H1 (cell line): ENCODE results near the gene MYO15A. TPM values are rescaled to one million over a fixed set of nuclear protein-coding genes. Genes with fewer than 3 reads are reported as not detected.

ENCODE experiments used
- CTCF ChIA-PET: fragments of 300-600 bp; sonication (Branson Sonifier 250); formaldehyde crosslinking; loops from one replicate; lab custom pipeline; 2021; ENCODE audit not compliant: partially characterized antibody; lab: Charles Lee
- POLR2A ChIA-PET: fragments of 300-600 bp; sonication (Branson Sonifier 250); formaldehyde crosslinking; loops from one replicate; lab custom pipeline; 2021; ENCODE audit warnings: inconsistent platforms; ENCODE audit not compliant: partially characterized antibody; lab: Charles Lee
- DNase-seq, 2 experiments: peaks; one replicate each; pipeline versions ENCODE4 v3.0.0 to v3.0.0-alpha.2; 2010 to 2022; ENCODE audit warnings: low spot score in 2 of 2, low read depth in 1 of 2, mixed read lengths in 1 of 2
- FAIRE-seq: peaks from 2 replicates; lab custom pipeline; 2011; peaks lifted over from hg19 to GRCh38; lab: Jason Lieb, UNC
- H2AFZ ChIP-seq: 2 replicates; pipeline ENCODE4 v1.8.1; 2012; ENCODE audit warnings: low read length, inconsistent platforms
- H2AK5ac ChIP-seq: 2 replicates; pipeline ENCODE4 v1.6.1; 2013; ENCODE audit warnings: low read depth, low read length
- H2BK120ac ChIP-seq: replicated peaks from 2 replicates; pipeline ENCODE3; 2013; ENCODE audit warnings: low read depth, low read length, inconsistent platforms
- H2BK12ac ChIP-seq: 2 replicates; pipeline ENCODE4 v1.6.1; 2013; ENCODE audit warnings: low read depth, low read length
- H2BK15ac ChIP-seq: 2 replicates; pipeline ENCODE4 v1.6.1; 2013; ENCODE audit warnings: low read length
- H2BK20ac ChIP-seq: 2 replicates; pipeline ENCODE4 v1.6.1; 2013; ENCODE audit warnings: low read length
- H2BK5ac ChIP-seq: 2 replicates; pipeline ENCODE4 v1.6.1; 2013; ENCODE audit warnings: low read depth, low read length
- H3K14ac ChIP-seq: 2 replicates; pipeline ENCODE4 v1.6.1; 2013; ENCODE audit warnings: inconsistent platforms; ENCODE audit not compliant: insufficient read length
- H3K18ac ChIP-seq: 2 replicates; pipeline ENCODE4 v1.6.1; 2013; ENCODE audit warnings: low read length; ENCODE audit errors: extremely low read depth
- H3K23ac ChIP-seq: 2 replicates; pipeline ENCODE4 v1.6.1; 2013; ENCODE audit warnings: inconsistent platforms; ENCODE audit not compliant: insufficient read length
- H3K23me2 ChIP-seq: 2 replicates; pipeline ENCODE4 v1.6.1; 2013; ENCODE audit warnings: low read depth, low read length
- H3K27ac ChIP-seq: 2 replicates; pipeline ENCODE4 v1.6.1; 2011; ENCODE audit warnings: low read depth, low read length, inconsistent platforms
- H3K27me3 ChIP-seq, 4 experiments: replicated peaks in 1 of 4; 1 replicate in 1 of 4; 2 replicates in 3 of 4; pipeline versions ENCODE4 v1.6.1 to v1.8.1; 2011 to 2013; ENCODE audit warnings: low read length in 3 of 4, mild to moderate bottlenecking in 3 of 4, inconsistent platforms in 2 of 4, mixed read lengths in 2 of 4, moderate library complexity in 1 of 4; ENCODE audit not compliant: control insufficient read depth in 3 of 4, insufficient read depth in 3 of 4; ENCODE audit errors: extremely low read depth in 1 of 4
- H3K36me3 ChIP-seq, 4 experiments: 2 replicates each; pipeline versions ENCODE4 v1.6.1 to v1.8.1; 2011 to 2013; ENCODE audit warnings: mild to moderate bottlenecking in 4 of 4, low read length in 3 of 4, moderate library complexity in 2 of 4, control low read depth in 1 of 4, inconsistent platforms in 1 of 4; ENCODE audit not compliant: insufficient read depth in 4 of 4, control insufficient read depth in 2 of 4
- H3K4ac ChIP-seq: replicated peaks from 2 replicates; pipeline ENCODE3; 2013; ENCODE audit warnings: low read length, low read depth, mixed read lengths, inconsistent platforms; ENCODE audit not compliant: insufficient read length
- H3K4me1 ChIP-seq, 4 experiments: replicated peaks in 1 of 4; 1 replicate in 1 of 4; 2 replicates in 3 of 4; pipeline versions ENCODE4 v1.6.1 to v1.8.1; 2011 to 2013; ENCODE audit warnings: low read length in 3 of 4, inconsistent platforms in 2 of 4, mixed read lengths in 1 of 4; ENCODE audit not compliant: insufficient read depth in 4 of 4, control insufficient read depth in 3 of 4
- H3K4me2 ChIP-seq, 2 experiments: 2 replicates each; pipeline versions ENCODE4 v1.6.1 to v1.8.1; 2011 to 2013; ENCODE audit warnings: low read depth in 2 of 2, low read length in 2 of 2, control low read depth in 1 of 2, inconsistent platforms in 1 of 2, mild to moderate bottlenecking in 1 of 2; ENCODE audit not compliant: insufficient read depth in 1 of 2
- H3K4me3 ChIP-seq, 4 experiments: fragments of 200-600, 300-600 bp in 1 of 4; sonication (generic), shearing (Covaris generic), sonication (Bioruptor Twin) in 1 of 4; 2 replicates each; pipeline versions ENCODE4 v1.5.1 to v1.8.1; 2011 to 2016; ENCODE audit warnings: low read length in 4 of 4, low read depth in 3 of 4, control low read depth in 2 of 4, inconsistent platforms in 2 of 4, mild to moderate bottlenecking in 2 of 4, mixed read lengths in 1 of 4, moderate library complexity in 1 of 4; ENCODE audit not compliant: insufficient read depth in 2 of 4; ENCODE audit errors: extremely low read depth in 1 of 4
- H3K56ac ChIP-seq: replicated peaks from 2 replicates; pipeline ENCODE3; 2013; ENCODE audit warnings: low read depth, mild to moderate bottlenecking, mixed read lengths, low read length, inconsistent platforms; ENCODE audit not compliant: insufficient read length
- H3K79me1 ChIP-seq: 2 replicates; pipeline ENCODE4 v1.6.1; 2013; ENCODE audit warnings: low read depth, low read length, control low read depth
- H3K79me2 ChIP-seq, 2 experiments: 2 replicates each; pipeline versions ENCODE4 v1.6.1 to v1.8.1; 2012 to 2013; ENCODE audit warnings: low read length in 2 of 2, mild to moderate bottlenecking in 2 of 2, inconsistent platforms in 1 of 2; ENCODE audit not compliant: insufficient read depth in 2 of 2, control insufficient read depth in 1 of 2
- H3K9ac ChIP-seq, 4 experiments: replicated peaks in 1 of 4; 1 replicate in 1 of 4; 2 replicates in 3 of 4; pipeline versions ENCODE4 v1.6.1 to v1.8.1; 2011 to 2013; ENCODE audit warnings: low read depth in 3 of 4, low read length in 3 of 4, control low read depth in 2 of 4, mild to moderate bottlenecking in 2 of 4, moderate library complexity in 2 of 4, inconsistent platforms in 1 of 4; ENCODE audit errors: extremely low read depth in 1 of 4
- H3K9me3 ChIP-seq, 2 experiments: 2 replicates each; pipeline versions ENCODE4 v1.6.1 to v1.8.1; 2012 to 2013; ENCODE audit warnings: mild to moderate bottlenecking in 2 of 2, moderate library complexity in 2 of 2, control low read depth in 1 of 2, inconsistent platforms in 1 of 2, low read depth in 1 of 2, low read length in 1 of 2, mixed read lengths in 1 of 2; ENCODE audit not compliant: insufficient read depth in 2 of 2
- H4K20me1 ChIP-seq, 2 experiments: replicated peaks in 1 of 2; 2 replicates each; pipeline versions ENCODE3 to v1.8.1; 2011 to 2013; ENCODE audit warnings: inconsistent platforms in 2 of 2, low read length in 2 of 2, mild to moderate bottlenecking in 1 of 2; ENCODE audit not compliant: insufficient read depth in 2 of 2, control insufficient read depth in 1 of 2
- H4K5ac ChIP-seq: 2 replicates; pipeline ENCODE4 v1.6.1; 2013; ENCODE audit warnings: low read length, low read depth, mixed read lengths, inconsistent platforms; ENCODE audit not compliant: insufficient read length
- H4K8ac ChIP-seq: 2 replicates; pipeline ENCODE4 v1.8.0; 2013; ENCODE audit warnings: mild to moderate bottlenecking, moderate library complexity, low read length, inconsistent platforms; ENCODE audit not compliant: insufficient read depth; ENCODE audit errors: extremely low read depth
- H4K91ac ChIP-seq: replicated peaks from 2 replicates; pipeline ENCODE3; 2013; ENCODE audit warnings: low read length, mixed read lengths, inconsistent platforms; ENCODE audit not compliant: insufficient read length
- CEBPB ChIP-seq: IDR thresholded peaks from 2 replicates; pipeline ENCODE4 v1.6.1; 2012; ENCODE audit warnings: low read depth, low read length
- EZH2 ChIP-seq: fragments of 200-600 bp; sonication (generic); IDR thresholded peaks from 2 replicates; pipeline ENCODE4 v1.7.1; 2012; ENCODE audit warnings: low read depth, mild to moderate bottlenecking, moderate library complexity, low read length, inconsistent platforms; ENCODE audit not compliant: severe bottlenecking
- NANOG ChIP-seq: IDR thresholded peaks from 2 replicates; pipeline ENCODE4 v1.6.1; 2011; ENCODE audit warnings: low read length, low read depth, mild to moderate bottlenecking, inconsistent platforms; ENCODE audit not compliant: insufficient read depth, poor library complexity, severe bottlenecking
- NRF1 ChIP-seq: IDR thresholded peaks from 2 replicates; pipeline ENCODE4 v1.6.1; 2011; ENCODE audit warnings: mild to moderate bottlenecking, low read depth, low read length, improper control_type of control experiment
- POU5F1 ChIP-seq: IDR thresholded peaks from 2 replicates; pipeline ENCODE4 v1.6.1; 2011; ENCODE audit warnings: low read depth, mild to moderate bottlenecking, low read length, moderate library complexity
- RAD21 ChIP-seq, 2 experiments: IDR thresholded peaks in 1 of 2; conservative IDR thresholded peaks in 1 of 2; 2 replicates each; pipeline ENCODE4 v1.6.1; 2011; ENCODE audit warnings: low read depth in 2 of 2, low read length in 2 of 2, improper control_type of control experiment in 1 of 2, inconsistent platforms in 1 of 2, mild to moderate bottlenecking in 1 of 2, moderate library complexity in 1 of 2
- SAP30 ChIP-seq: fragments of 300-600 bp; sonication (generic); IDR thresholded peaks from 2 replicates; pipeline ENCODE4 v1.7.1; 2012; ENCODE audit warnings: low read length, moderate library complexity, mild to moderate bottlenecking, inconsistent platforms; ENCODE audit not compliant: insufficient read depth, insufficient replicate concordance
- ZNF274 ChIP-seq: IDR thresholded peaks from 2 replicates; pipeline ENCODE4 v1.7.0; 2012; ENCODE audit warnings: low read length, borderline replicate concordance; ENCODE audit errors: extremely low read depth
- WGBS, 2 experiments: shearing (Covaris generic) in 1 of 2; methylation state at CpG; one replicate each; pipeline versions ENCODE4 v1.1.6 to v1.1.7; 2013 to 2015; ENCODE audit warnings: low lambda C conversion rate in 2 of 2, mixed read lengths in 2 of 2, inconsistent platforms in 1 of 2, low coverage in 1 of 2, missing lambda C conversion rate in 1 of 2; ENCODE audit not compliant: insufficient replicate concordance in 2 of 2, insufficient coverage in 1 of 2, insufficient read length in 1 of 2; ENCODE audit errors: extremely low coverage in 1 of 2, missing lambda C conversion rate in 1 of 2; 5-methylcytosine and 5-hydroxymethylcytosine counted together
- polyA plus RNA-seq, 7 experiments: library from polyadenylated mRNA; depleted of rRNA in 3 of 7; stranded (reverse) in 5 of 7; unstranded in 2 of 7; fragments of >200 nt in 5 of 7; fragments of 200-250 nt in 2 of 7; gene quantifications; 1 replicate in 5 of 7; 2 replicates in 1 of 7; 4 replicates in 1 of 7; pipeline versions ENCODE4 v1.2.1 to v1.2.3, GENCODE V29; 2011 to 2013; ENCODE audit warnings: missing spikeins in 2 of 7, mixed read lengths in 2 of 7
- total RNA-seq: library from RNA; stranded (reverse); fragmentation: NEBNext Ultra II Directional; extraction: Animal tissue kit (Norgen Biotek cat#: 25700); gene quantifications from 2 replicates; pipeline ENCODE4 v1.2.1, GENCODE V29; 2021
- TF ChIP-seq, protein P1 (sequence below): IDR thresholded peaks from 2 replicates; pipeline ENCODE4 v1.6.1; 2012; ENCODE audit warnings: low read length, inconsistent platforms
- TF ChIP-seq, protein P2 (sequence below): IDR thresholded peaks from 2 replicates; pipeline ENCODE4 v1.6.1; 2012; ENCODE audit warnings: inconsistent platforms
- TF ChIP-seq, protein P3 (sequence below): IDR thresholded peaks from 2 replicates; pipeline ENCODE4 v1.6.1; 2011; ENCODE audit warnings: low read depth, mild to moderate bottlenecking, low read length; ENCODE audit not compliant: insufficient read depth

Gene MYO15A
- total and polyA plus RNA-seq, 2 of the 8 experiments (the other 6 are each of a cell fraction or from before 2014, with no cell fraction given), result 1.6 to 4.2 TPM

DNA sequence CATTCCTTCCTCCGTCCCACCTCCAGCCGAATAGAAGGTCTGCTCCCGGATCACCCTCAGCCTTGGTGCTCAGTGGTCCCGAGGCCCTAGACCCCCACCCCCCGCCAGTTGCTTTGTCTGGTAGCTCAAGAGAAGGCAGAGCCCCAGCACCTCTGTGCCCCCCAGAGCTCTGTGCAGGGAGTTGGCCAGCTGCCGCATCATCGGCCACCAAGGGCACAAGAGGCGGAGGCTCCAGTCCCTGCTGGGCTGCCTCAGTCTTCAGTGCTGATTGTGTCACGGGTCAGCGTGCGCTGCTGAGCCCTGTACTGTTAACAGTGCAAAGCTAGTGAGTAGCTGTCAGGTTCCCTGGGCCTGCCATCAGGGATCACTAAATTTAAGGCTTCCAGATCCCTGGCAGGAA is 43.0 kb upstream of the MYO15A start:
- no peak overlapping the region for H4K8ac ChIP-seq
- POLR2A ChIA-PET, result no interaction called here
- CTCF ChIA-PET, result interaction anchor here (0.8 kb wide), 1 partner anchor 152 kb away, joined by 3 read pairs; no protein-coding TSS in a partner anchor
- TF ChIP-seq, protein P1, sequence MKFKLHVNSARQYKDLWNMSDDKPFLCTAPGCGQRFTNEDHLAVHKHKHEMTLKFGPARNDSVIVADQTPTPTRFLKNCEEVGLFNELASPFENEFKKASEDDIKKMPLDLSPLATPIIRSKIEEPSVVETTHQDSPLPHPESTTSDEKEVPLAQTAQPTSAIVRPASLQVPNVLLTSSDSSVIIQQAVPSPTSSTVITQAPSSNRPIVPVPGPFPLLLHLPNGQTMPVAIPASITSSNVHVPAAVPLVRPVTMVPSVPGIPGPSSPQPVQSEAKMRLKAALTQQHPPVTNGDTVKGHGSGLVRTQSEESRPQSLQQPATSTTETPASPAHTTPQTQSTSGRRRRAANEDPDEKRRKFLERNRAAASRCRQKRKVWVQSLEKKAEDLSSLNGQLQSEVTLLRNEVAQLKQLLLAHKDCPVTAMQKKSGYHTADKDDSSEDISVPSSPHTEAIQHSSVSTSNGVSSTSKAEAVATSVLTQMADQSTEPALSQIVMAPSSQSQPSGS, result no peak
- TF ChIP-seq CEBPB (no peak), NANOG (no peak), POU5F1 (no peak), EZH2 (no peak), ZNF274 (no peak), RAD21 (IDR thresholded peaks at IDR 0.05 in 1 of 2, conservative IDR thresholded peaks at IDR 0.05 in 1 of 2; ENCODE audit: low read depth in 2 of 2, low read length in 2 of 2) (no peak), NRF1 (no peak), SAP30 (no peak)
- TF ChIP-seq, protein P2, sequence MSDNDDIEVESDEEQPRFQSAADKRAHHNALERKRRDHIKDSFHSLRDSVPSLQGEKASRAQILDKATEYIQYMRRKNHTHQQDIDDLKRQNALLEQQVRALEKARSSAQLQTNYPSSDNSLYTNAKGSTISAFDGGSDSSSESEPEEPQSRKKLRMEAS, result no peak
- TF ChIP-seq, protein P3, sequence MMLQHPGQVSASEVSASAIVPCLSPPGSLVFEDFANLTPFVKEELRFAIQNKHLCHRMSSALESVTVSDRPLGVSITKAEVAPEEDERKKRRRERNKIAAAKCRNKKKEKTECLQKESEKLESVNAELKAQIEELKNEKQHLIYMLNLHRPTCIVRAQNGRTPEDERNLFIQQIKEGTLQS, result no peak

More for the DNA sequence above, 43.0 kb upstream of the MYO15A start:
- Histone ChIP-seq H3K56ac (no peak overlapping the region), H3K9ac (no peak overlapping the region), H3K79me2 (no peaks in the 10 kb centered on the region), H4K20me1 (no peaks in the 10 kb centered on the region), H2AFZ (no peak overlapping the region), H4K5ac (no peak overlapping the region), H3K23me2 (no peaks in the 10 kb centered on the region), H3K79me1 (no peaks in the 10 kb centered on the region), H3K27ac (no peak overlapping the region), H2BK12ac (no peak overlapping the region), H3K36me3 (peaks cover 2 to 6% (median 5%) of the 10 kb centered on the region in 4 experiments; a peak in 4 of 8 replicates), H2BK20ac (no peak overlapping the region), H2AK5ac (no peak overlapping the region), H3K23ac (no peak overlapping the region), H3K4me1 (no peaks in the 10 kb centered on the region), H4K91ac (no peak overlapping the region), H2BK5ac (no peak overlapping the region), H2BK120ac (no peak overlapping the region), H3K14ac (no peak overlapping the region), H2BK15ac (no peak overlapping the region), H3K4me3 (no peak overlapping the region), H3K27me3 (no peaks in the 10 kb centered on the region), H3K18ac (no peak overlapping the region), H3K9me3 (no peaks in the 10 kb centered on the region), H3K4me2 (no peak overlapping the region), H3K4ac (no peak overlapping the region)
- 91% methylated on average over 11 of the region's 11 CpGs; no CpG with 5 or more reads in 1 of the 2 experiments for WGBS, 2 experiments
- DNase-seq, result no peak
- FAIRE-seq, result no peak
